H9 (cell line): ENCODE results near the gene OR7D2. TPM values are rescaled to one million over a fixed set of nuclear protein-coding genes. Genes with fewer than 3 reads are reported as not detected.

ENCODE experiments used
- DNase-seq: peaks from one replicate; pipeline ENCODE4 v3.0.0-alpha.2; 2017
- H2AFZ ChIP-seq: one replicate; pipeline ENCODE4 v1.6.1; 2013; ENCODE audit warnings: mild to moderate bottlenecking, low read length, control low read depth, moderate library complexity
- H2AK5ac ChIP-seq: 2 replicates; pipeline ENCODE4 v1.6.1; 2013; ENCODE audit warnings: low read length, control low read depth, mixed read lengths; ENCODE audit not compliant: insufficient read length
- H2BK120ac ChIP-seq: one replicate; pipeline ENCODE4 v1.6.1; 2013; ENCODE audit warnings: low read depth, mild to moderate bottlenecking, low read length, control low read depth, inconsistent platforms; ENCODE audit not compliant: poor library complexity, severe bottlenecking
- H2BK12ac ChIP-seq: 2 replicates; pipeline ENCODE4 v1.6.1; 2013; ENCODE audit warnings: low read length, control low read depth, mixed read lengths, low read depth; ENCODE audit not compliant: insufficient read length
- H2BK15ac ChIP-seq: 2 replicates; pipeline ENCODE4 v1.6.1; 2013; ENCODE audit warnings: low read depth, low read length, control low read depth
- H2BK20ac ChIP-seq: one replicate; pipeline ENCODE4 v1.6.1; 2013; ENCODE audit warnings: low read depth, mild to moderate bottlenecking, low read length, control low read depth, inconsistent platforms; ENCODE audit not compliant: poor library complexity, severe bottlenecking
- H2BK5ac ChIP-seq: 2 replicates; pipeline ENCODE4 v1.6.1; 2013; ENCODE audit warnings: low read length, control low read depth, mixed read lengths; ENCODE audit not compliant: insufficient read length
- H3K14ac ChIP-seq: 2 replicates; pipeline ENCODE4 v1.6.1; 2013; ENCODE audit warnings: low read length, control low read depth; ENCODE audit not compliant: insufficient read depth
- H3K18ac ChIP-seq: 2 replicates; pipeline ENCODE4 v1.6.1; 2013; ENCODE audit warnings: low read depth, mild to moderate bottlenecking, mixed read lengths, low read length, control low read depth; ENCODE audit not compliant: insufficient read length
- H3K23ac ChIP-seq: 2 replicates; pipeline ENCODE4 v1.6.1; 2013; ENCODE audit warnings: low read length, control low read depth, mixed read lengths, low read depth; ENCODE audit not compliant: insufficient read length
- H3K23me2 ChIP-seq: 2 replicates; pipeline ENCODE4 v1.6.1; 2013; ENCODE audit warnings: low read depth, mild to moderate bottlenecking, mixed read lengths, low read length, control low read depth; ENCODE audit not compliant: insufficient read length, poor library complexity, severe bottlenecking
- H3K27ac ChIP-seq: 2 replicates; pipeline ENCODE4 v1.5.1; 2013; ENCODE audit warnings: low read length, control low read depth, mixed read lengths, low read depth; ENCODE audit not compliant: insufficient read length
- H3K27me3 ChIP-seq: 2 replicates; pipeline ENCODE4 v1.6.1; 2013; ENCODE audit warnings: low read length, control low read depth, inconsistent platforms; ENCODE audit not compliant: insufficient read depth
- H3K4ac ChIP-seq: 2 replicates; pipeline ENCODE4 v1.6.1; 2013; ENCODE audit warnings: low read depth, mild to moderate bottlenecking, control low read depth, inconsistent platforms, low read length, moderate library complexity
- H3K4me1 ChIP-seq: 2 replicates; pipeline ENCODE4 v1.6.1; 2013; ENCODE audit warnings: low read length, control low read depth, inconsistent platforms; ENCODE audit not compliant: insufficient read depth
- H3K4me2 ChIP-seq: 2 replicates; pipeline ENCODE4 v1.6.1; 2013; ENCODE audit warnings: low read length, control low read depth, mixed read lengths; ENCODE audit not compliant: insufficient read length, insufficient read depth
- H3K56ac ChIP-seq: 2 replicates; pipeline ENCODE4 v1.6.1; 2013; ENCODE audit warnings: low read depth, mild to moderate bottlenecking, mixed read lengths, low read length, control low read depth; ENCODE audit not compliant: insufficient read length
- H3K79me1 ChIP-seq: 2 replicates; pipeline ENCODE4 v1.6.1; 2013; ENCODE audit warnings: low read depth, mild to moderate bottlenecking, moderate library complexity, low read length, control low read depth, inconsistent platforms; ENCODE audit not compliant: insufficient read depth, poor library complexity, severe bottlenecking
- H3K79me2 ChIP-seq: 2 replicates; pipeline ENCODE4 v1.6.1; 2013; ENCODE audit warnings: low read length, control low read depth, inconsistent platforms; ENCODE audit not compliant: insufficient read depth
- H3K9ac ChIP-seq: 2 replicates; pipeline ENCODE4 v1.6.1; 2013; ENCODE audit warnings: low read length, control low read depth, mixed read lengths; ENCODE audit not compliant: insufficient read length; ENCODE audit errors: extremely low read depth
- H3K9me3 ChIP-seq: one replicate; pipeline ENCODE4 v1.6.1; 2013; ENCODE audit warnings: low read depth, low read length, inconsistent platforms; ENCODE audit not compliant: control insufficient read depth
- H3T11ph ChIP-seq: one replicate; pipeline ENCODE4 v1.6.1; 2013; ENCODE audit warnings: mild to moderate bottlenecking, low read length, control low read depth, inconsistent platforms
- H4K20me1 ChIP-seq: one replicate; pipeline ENCODE4 v1.6.1; 2013; ENCODE audit not compliant: control insufficient read depth, insufficient read length, insufficient read depth
- H4K5ac ChIP-seq: 2 replicates; pipeline ENCODE4 v1.6.1; 2013; ENCODE audit warnings: low read depth, mild to moderate bottlenecking, mixed read lengths, low read length, control low read depth; ENCODE audit not compliant: insufficient read length
- H4K8ac ChIP-seq: replicated peaks from 2 replicates; pipeline ENCODE4 v1.6.1; 2013; ENCODE audit warnings: low read length, control low read depth, mixed read lengths, low read depth; ENCODE audit not compliant: insufficient read length
- H4K91ac ChIP-seq: 2 replicates; pipeline ENCODE4 v1.6.1; 2013; ENCODE audit warnings: low read depth, mild to moderate bottlenecking, moderate library complexity, mixed read lengths, low read length, control low read depth; ENCODE audit not compliant: insufficient read length
- H3K27ac Mint-ChIP-seq, 3 experiments: 2 replicates in 2 of 3; 3 replicates in 1 of 3; pipeline ENCODE4 v1.8.0; 2020 to 2021; ENCODE audit warnings: mixed read lengths in 3 of 3, mild to moderate bottlenecking in 1 of 3, moderate library complexity in 1 of 3
- H3K27me3 Mint-ChIP-seq: 2 replicates; pipeline ENCODE4 v1.8.0; 2021; ENCODE audit warnings: low read depth, mild to moderate bottlenecking, moderate library complexity, mixed read lengths
- H3K36me3 Mint-ChIP-seq, 3 experiments: 2 replicates in 2 of 3; 3 replicates in 1 of 3; pipeline ENCODE4 v1.8.0; 2020 to 2021; ENCODE audit warnings: low read depth in 3 of 3, mixed read lengths in 3 of 3; ENCODE audit not compliant: insufficient read depth in 1 of 3
- H3K4me1 Mint-ChIP-seq, 2 experiments: 2 replicates each; pipeline ENCODE4 v1.8.0; 2020; ENCODE audit warnings: mixed read lengths in 2 of 2
- H3K4me3 Mint-ChIP-seq, 2 experiments: 2 replicates in 1 of 2; 3 replicates in 1 of 2; pipeline ENCODE4 v1.8.0; 2020 to 2021; ENCODE audit warnings: mild to moderate bottlenecking in 2 of 2, mixed read lengths in 2 of 2, moderate library complexity in 1 of 2
- H3K9me3 Mint-ChIP-seq, 2 experiments: 2 replicates in 1 of 2; 3 replicates in 1 of 2; pipeline ENCODE4 v1.8.0; 2020; ENCODE audit warnings: mild to moderate bottlenecking in 2 of 2, mixed read lengths in 2 of 2, moderate library complexity in 1 of 2
- CTCF ChIP-seq: fragments of 200-600 bp; sonication (generic); conservative IDR thresholded peaks from 3 replicates; pipeline ENCODE4 v1.8.0; 2021; ENCODE audit warnings: antibody characterized with exemption, mild to moderate bottlenecking
- WGBS: extraction: QIAGEN DNeasy Blood & Tissue Kit; methylation state at CpG from one replicate; pipeline ENCODE4 v1.1.7; 2013; ENCODE audit warnings: missing lambda C conversion rate, low lambda C conversion rate, mixed read lengths; ENCODE audit not compliant: insufficient read length; ENCODE audit errors: extremely low coverage; 5-methylcytosine and 5-hydroxymethylcytosine counted together
- total RNA-seq: library from RNA; stranded (reverse); gene quantifications from 2 replicates; pipeline ENCODE4 v1.2.1, GENCODE V29; 2021

Gene OR7D2
- total RNA-seq, 1 experiment from 2014 or later: 0.31 TPM

- H3K27ac ChIP-seq: no peak overlapping the region
- H3K4me1 ChIP-seq: no peaks in the 10 kb centered on the region
- H3K79me2 ChIP-seq: no peaks in the 10 kb centered on the region
- H3K9ac ChIP-seq: no peak overlapping the region
- no peak overlapping the region for H4K5ac ChIP-seq
- no peak overlapping the region for H3K27ac Mint-ChIP-seq
- H3K9me3 Mint-ChIP-seq: peaks cover 43 to 45% of the 10 kb centered on the region in 2 experiments
- no peaks in the 10 kb centered on the region for H3K4me1 Mint-ChIP-seq
- WGBS: no CpG with 5 or more reads among the region's 5 CpGs
- no peak for TF ChIP-seq CTCF
- no peaks in the 10 kb centered on the region for H3K23me2 ChIP-seq
- H3K18ac ChIP-seq: no peak overlapping the region
- H3K14ac ChIP-seq: no peak overlapping the region
- no peak overlapping the region for H3K23ac ChIP-seq
- H2AK5ac ChIP-seq: no peak overlapping the region
- H3K79me1 ChIP-seq: no peaks in the 10 kb centered on the region
- H2BK120ac ChIP-seq: no peak overlapping the region
- H2BK5ac ChIP-seq: no peak overlapping the region
- no peak overlapping the region for H2BK15ac ChIP-seq
- H3K9me3 ChIP-seq: peaks cover 5% of the 10 kb centered on the region
- H3T11ph ChIP-seq: no peak overlapping the region
- H2BK12ac ChIP-seq: no peak overlapping the region
- H3K36me3 Mint-ChIP-seq: peaks cover 6 to 13% (median 10%) of the 10 kb centered on the region in 3 experiments
- H3K4me2 ChIP-seq: no peak overlapping the region
- H2BK20ac ChIP-seq: no peak overlapping the region
- H3K27me3 ChIP-seq: no peaks in the 10 kb centered on the region
- no peak for DNase-seq
- no peak overlapping the region for H3K4me3 Mint-ChIP-seq
- H3K4ac ChIP-seq: no peak overlapping the region
- no peak overlapping the region for H2AFZ ChIP-seq
- H3K27me3 Mint-ChIP-seq: no peaks in the 10 kb centered on the region; the same call in 1 of the 2 replicates
- H4K20me1 ChIP-seq: no peaks in the 10 kb centered on the region
- no peak overlapping the region for H3K56ac ChIP-seq
- no peak overlapping the region for H4K8ac ChIP-seq
- H4K91ac ChIP-seq: no peak overlapping the region
Measured at GRCh38 chr19:9175326-9175725, 3.5 kb upstream of the OR7D2 start.
